ENCODE results near the gene OBP2B. TPM values are rescaled to one million over a fixed set of nuclear protein-coding genes. Genes with fewer than 3 reads are reported as not detected.

Gene OBP2B
- total and polyA plus RNA-seq, 2 experiments from 2014 or later, result not detected

DNA sequence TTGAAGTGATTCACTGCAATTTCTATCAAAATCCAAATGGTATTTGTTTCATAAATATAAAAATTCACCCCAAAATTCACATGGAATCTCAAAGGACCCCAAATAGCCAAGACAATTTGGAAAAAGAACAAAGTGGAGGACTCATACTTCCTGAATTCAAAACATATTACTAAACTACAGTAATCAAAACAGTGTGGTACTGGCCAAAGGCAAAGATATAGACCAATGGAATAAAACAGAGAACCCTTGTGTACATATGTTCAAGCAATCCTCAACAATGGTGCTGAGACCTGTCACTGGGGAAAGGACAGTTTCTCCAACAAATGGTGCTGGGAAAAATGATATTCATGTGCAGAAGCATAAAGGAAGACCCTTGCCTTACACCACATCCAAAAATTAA is 14.0 kb downstream of the OBP2B start:
- Histone ChIP-seq H3K9me2 (ENCODE audit: insufficient read depth) (peaks cover 3% of the 10 kb centered on the region; the same call in 1 of the 2 replicates), H2AFZ (no peak overlapping the region), H3F3A (replicated peaks; ENCODE audit: low read depth) (no peaks in the 10 kb centered on the region), H3K36me3 (ENCODE audit: insufficient read depth) (no peaks in the 10 kb centered on the region), H3K4me1 (ENCODE audit: insufficient read depth) (no peaks in the 10 kb centered on the region), H4K20me1 (replicated peaks; ENCODE audit: insufficient read depth) (no peaks in the 10 kb centered on the region), H3K79me2 (replicated peaks; ENCODE audit: insufficient read depth) (no peaks in the 10 kb centered on the region), H3K4me2 (no peak overlapping the region), H3K27ac (ENCODE audit: low read depth) (no peak overlapping the region), H3K4me3 (no peak overlapping the region), H3K27me3 (ENCODE audit: insufficient read depth) (no peaks in the 10 kb centered on the region)
- Mint-ChIP-seq H3K9me3 (peaks cover 5% of the 10 kb centered on the region; the same call in 2 of the 3 replicates), H3K4me3 (no peak overlapping the region), H3K36me3 (ENCODE audit: low read depth) (no peaks in the 10 kb centered on the region), H3K27ac (no peak overlapping the region), H3K4me1 (peaks cover 2% of the 10 kb centered on the region; the same call in 2 of the 3 replicates), H3K27me3 (ENCODE audit: insufficient read depth, low read depth, poor library complexity) (peaks cover 11% of the 10 kb centered on the region)
- TF ChIP-seq CTCF (conservative IDR thresholded peaks at IDR 0.05; ENCODE audit: low read depth in 2 of 2), result no peak
- TF ChIP-seq POLR2AphosphoS5 (IDR thresholded peaks at IDR 0.05; ENCODE audit: low read depth), result no peak
- TF ChIP-seq JUNB (IDR thresholded peaks at IDR 0.05; ENCODE audit: unreplicated experiment), result no peak
- no peak for TF ChIP-seq EZH2phosphoT487 (IDR thresholded peaks at IDR 0.05; ENCODE audit: unreplicated experiment)
- TF ChIP-seq REST (IDR thresholded peaks at IDR 0.05; ENCODE audit: unreplicated experiment), result no peak
- TF ChIP-seq, protein P1, sequence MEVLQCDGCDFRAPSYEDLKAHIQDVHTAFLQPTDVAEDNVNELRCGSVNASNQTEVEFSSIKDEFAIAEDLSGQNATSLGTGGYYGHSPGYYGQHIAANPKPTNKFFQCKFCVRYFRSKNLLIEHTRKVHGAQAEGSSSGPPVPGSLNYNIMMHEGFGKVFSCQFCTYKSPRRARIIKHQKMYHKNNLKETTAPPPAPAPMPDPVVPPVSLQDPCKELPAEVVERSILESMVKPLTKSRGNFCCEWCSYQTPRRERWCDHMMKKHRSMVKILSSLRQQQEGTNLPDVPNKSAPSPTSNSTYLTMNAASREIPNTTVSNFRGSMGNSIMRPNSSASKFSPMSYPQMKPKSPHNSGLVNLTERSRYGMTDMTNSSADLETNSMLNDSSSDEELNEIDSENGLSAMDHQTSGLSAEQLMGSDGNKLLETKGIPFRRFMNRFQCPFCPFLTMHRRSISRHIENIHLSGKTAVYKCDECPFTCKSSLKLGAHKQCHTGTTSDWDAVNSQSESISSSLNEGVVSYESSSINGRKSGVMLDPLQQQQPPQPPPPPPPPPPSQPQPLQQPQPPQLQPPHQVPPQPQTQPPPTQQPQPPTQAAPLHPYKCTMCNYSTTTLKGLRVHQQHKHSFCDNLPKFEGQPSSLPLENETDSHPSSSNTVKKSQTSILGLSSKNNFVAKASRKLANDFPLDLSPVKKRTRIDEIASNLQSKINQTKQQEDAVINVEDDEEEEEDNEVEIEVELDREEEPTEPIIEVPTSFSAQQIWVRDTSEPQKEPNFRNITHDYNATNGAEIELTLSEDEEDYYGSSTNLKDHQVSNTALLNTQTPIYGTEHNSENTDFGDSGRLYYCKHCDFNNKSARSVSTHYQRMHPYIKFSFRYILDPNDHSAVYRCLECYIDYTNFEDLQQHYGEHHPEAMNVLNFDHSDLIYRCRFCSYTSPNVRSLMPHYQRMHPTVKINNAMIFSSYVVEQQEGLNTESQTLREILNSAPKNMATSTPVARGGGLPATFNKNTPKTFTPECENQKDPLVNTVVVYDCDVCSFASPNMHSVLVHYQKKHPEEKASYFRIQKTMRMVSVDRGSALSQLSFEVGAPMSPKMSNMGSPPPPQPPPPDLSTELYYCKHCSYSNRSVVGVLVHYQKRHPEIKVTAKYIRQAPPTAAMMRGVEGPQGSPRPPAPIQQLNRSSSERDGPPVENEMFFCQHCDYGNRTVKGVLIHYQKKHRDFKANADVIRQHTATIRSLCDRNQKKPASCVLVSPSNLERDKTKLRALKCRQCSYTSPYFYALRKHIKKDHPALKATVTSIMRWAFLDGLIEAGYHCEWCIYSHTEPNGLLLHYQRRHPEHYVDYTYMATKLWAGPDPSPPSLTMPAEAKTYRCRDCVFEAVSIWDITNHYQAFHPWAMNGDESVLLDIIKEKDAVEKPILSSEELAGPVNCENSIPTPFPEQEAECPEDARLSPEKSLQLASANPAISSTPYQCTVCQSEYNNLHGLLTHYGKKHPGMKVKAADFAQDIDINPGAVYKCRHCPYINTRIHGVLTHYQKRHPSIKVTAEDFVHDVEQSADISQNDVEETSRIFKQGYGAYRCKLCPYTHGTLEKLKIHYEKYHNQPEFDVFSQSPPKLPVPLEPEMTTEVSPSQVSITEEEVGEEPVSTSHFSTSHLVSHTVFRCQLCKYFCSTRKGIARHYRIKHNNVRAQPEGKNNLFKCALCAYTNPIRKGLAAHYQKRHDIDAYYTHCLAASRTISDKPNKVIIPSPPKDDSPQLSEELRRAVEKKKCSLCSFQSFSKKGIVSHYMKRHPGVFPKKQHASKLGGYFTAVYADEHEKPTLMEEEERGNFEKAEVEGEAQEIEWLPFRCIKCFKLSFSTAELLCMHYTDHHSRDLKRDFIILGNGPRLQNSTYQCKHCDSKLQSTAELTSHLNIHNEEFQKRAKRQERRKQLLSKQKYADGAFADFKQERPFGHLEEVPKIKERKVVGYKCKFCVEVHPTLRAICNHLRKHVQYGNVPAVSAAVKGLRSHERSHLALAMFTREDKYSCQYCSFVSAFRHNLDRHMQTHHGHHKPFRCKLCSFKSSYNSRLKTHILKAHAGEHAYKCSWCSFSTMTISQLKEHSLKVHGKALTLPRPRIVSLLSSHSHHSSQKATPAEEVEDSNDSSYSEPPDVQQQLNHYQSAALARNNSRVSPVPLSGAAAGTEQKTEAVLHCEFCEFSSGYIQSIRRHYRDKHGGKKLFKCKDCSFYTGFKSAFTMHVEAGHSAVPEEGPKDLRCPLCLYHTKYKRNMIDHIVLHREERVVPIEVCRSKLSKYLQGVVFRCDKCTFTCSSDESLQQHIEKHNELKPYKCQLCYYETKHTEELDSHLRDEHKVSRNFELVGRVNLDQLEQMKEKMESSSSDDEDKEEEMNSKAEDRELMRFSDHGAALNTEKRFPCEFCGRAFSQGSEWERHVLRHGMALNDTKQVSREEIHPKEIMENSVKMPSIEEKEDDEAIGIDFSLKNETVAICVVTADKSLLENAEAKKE (CRISPR knock-in tag; IDR thresholded peaks at IDR 0.05), result no peak
- no peak for TF ChIP-seq ZNF331 (CRISPR knock-in tag; IDR thresholded peaks at IDR 0.05; ENCODE audit: low read depth)
- ATAC-seq, result no peak
- DNase-seq (ENCODE audit: low spot score), result no peak

Data from GM23338 (cell line).